EL (cell line): ENCODE results near the gene WLS.

Source experiments
- DNase-seq: peaks from one replicate; pipeline ENCODE4 v3.0.0-alpha.2; 2016

WLS gene

GRCh38 chr1:68227598-68227997 is 4.7 kb downstream of the WLS start:
- DNase-seq: no peak

- DNase-seq: no peak
Measured at GRCh38 chr1:68225781-68226180, 6.5 kb downstream of the WLS start.

GRCh38 chr1:68223687-68224086 is 8.6 kb downstream of the WLS start:
- no peak for DNase-seq

GRCh38 chr1:68221980-68222373 is 10.3 kb downstream of the WLS start:
- peak; percentile 54 for DNase-seq

- DNase-seq: no peak
Measured at GRCh38 chr1:68221001-68221979, 11.0 kb downstream of the WLS start.

- no peak for DNase-seq
Measured at GRCh38 chr1:68220420-68220819, 11.9 kb downstream of the WLS start.

GRCh38 chr1:68218490-68218889 is 13.8 kb downstream of the WLS start:
- DNase-seq: no peak

- no peak for DNase-seq
Measured at GRCh38 chr1:68217618-68218017, 14.7 kb downstream of the WLS start.

- DNase-seq: no peak
Measured at GRCh38 chr1:68217060-68217554, 15.2 kb downstream of the WLS start.

- no peak for DNase-seq
Measured at GRCh38 chr1:68216089-68216772, 16.1 kb downstream of the WLS start.

GRCh38 chr1:68213843-68214242 is 18.5 kb downstream of the WLS start:
- DNase-seq: peak; percentile 52

- DNase-seq: no peak
Measured at GRCh38 chr1:68211761-68212380, 20.5 kb downstream of the WLS start.

GRCh38 chr1:68210829-68211228 is 21.5 kb downstream of the WLS start:
- no peak for DNase-seq

- no peak for DNase-seq
Measured at GRCh38 chr1:68210027-68210426, 22.3 kb downstream of the WLS start.

GRCh38 chr1:68206848-68207689 is 25.3 kb downstream of the WLS start:
- peak; percentile 77 for DNase-seq

- no peak for DNase-seq
Measured at GRCh38 chr1:68205794-68206358, 26.4 kb downstream of the WLS start.

GRCh38 chr1:68204977-68205630 is 27.2 kb downstream of the WLS start:
- no peak for DNase-seq

- DNase-seq: no peak
Measured at GRCh38 chr1:68202239-68202832, 30.0 kb downstream of the WLS start.

- no peak for DNase-seq
Measured at GRCh38 chr1:68201546-68202238, 30.6 kb downstream of the WLS start.

GRCh38 chr1:68199603-68200002 is 32.7 kb downstream of the WLS start:
- DNase-seq: no peak

- DNase-seq: peak; percentile 30
Measured at GRCh38 chr1:68198752-68199151, 33.6 kb downstream of the WLS start.
